ENCODE data around the gene PTMS. TPM values are rescaled to one million over a fixed set of nuclear protein-coding genes. Genes with fewer than 3 reads are reported as not detected.

PTMS gene
- total RNA-seq, 1 donor from 2014 or later, result 966 TPM

GRCh38 chr12:6778574-6779550, 12.7 kb downstream of the PTMS start:
- TF ChIP-seq CTCF (IDR thresholded peaks at IDR 0.05; ENCODE audit: partially characterized antibody, unreplicated experiment), result peak; percentile 84
- peaks cover 29% of the 10 kb centered on the region for H3K4me1 Mint-ChIP-seq (ENCODE audit: low read depth, unreplicated experiment)
- peak overlapping the region; percentile 100 for H3K27ac Mint-ChIP-seq (ENCODE audit: unreplicated experiment)
- H3K4me3 Mint-ChIP-seq (ENCODE audit: unreplicated experiment), result peak overlapping the region; percentile 96
- H3K9me3 Mint-ChIP-seq (ENCODE audit: unreplicated experiment), result peaks cover 15% of the 10 kb centered on the region
- peak; percentile 98 for DNase-seq
- peaks cover 5% of the 10 kb centered on the region for H3K36me3 Mint-ChIP-seq (ENCODE audit: unreplicated experiment)
- H3K27me3 Mint-ChIP-seq (ENCODE audit: unreplicated experiment), result peaks cover 23% of the 10 kb centered on the region

GRCh38 chr12:6779708-6780432, 13.7 kb downstream of the PTMS start:
- TF ChIP-seq CTCF (IDR thresholded peaks at IDR 0.05; ENCODE audit: partially characterized antibody, unreplicated experiment), result no peak
- no peak for DNase-seq
- Mint-ChIP-seq H3K4me1 (ENCODE audit: low read depth, unreplicated experiment) (peaks cover 29% of the 10 kb centered on the region), H3K27me3 (ENCODE audit: unreplicated experiment) (peaks cover 20% of the 10 kb centered on the region), H3K36me3 (ENCODE audit: unreplicated experiment) (peaks cover 3% of the 10 kb centered on the region), H3K9me3 (ENCODE audit: unreplicated experiment) (peaks cover 13% of the 10 kb centered on the region), H3K4me3 (ENCODE audit: unreplicated experiment) (peak overlapping the region; percentile 46), H3K27ac (ENCODE audit: unreplicated experiment) (peak overlapping the region; percentile 100)

DNA sequence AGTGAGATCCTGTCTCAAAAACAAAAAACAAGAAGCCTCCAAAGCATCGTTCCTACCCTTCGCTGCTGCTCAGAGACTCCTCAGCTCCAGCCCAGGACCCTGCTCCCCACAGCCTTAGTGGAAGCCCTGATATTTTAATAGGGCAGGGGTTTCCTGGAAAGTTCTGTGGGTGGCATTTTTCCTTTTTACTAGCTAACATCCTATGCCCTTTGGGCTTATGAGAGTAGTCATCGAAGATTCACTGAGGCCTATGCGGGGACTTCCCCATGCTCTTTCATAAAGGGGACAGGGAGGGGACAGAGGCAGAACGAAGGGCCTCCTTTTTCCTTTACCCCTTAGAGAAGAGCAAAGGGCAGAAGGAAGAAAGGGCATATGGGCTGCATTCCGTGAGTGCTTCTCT, 14.4 kb downstream of the PTMS start:
- no peak overlapping the region for H3K4me3 Mint-ChIP-seq (ENCODE audit: unreplicated experiment)
- H3K27ac Mint-ChIP-seq (ENCODE audit: unreplicated experiment), result peak overlapping the region; percentile 66
- H3K36me3 Mint-ChIP-seq (ENCODE audit: unreplicated experiment), result no peaks in the 10 kb centered on the region
- H3K9me3 Mint-ChIP-seq (ENCODE audit: unreplicated experiment), result peaks cover 15% of the 10 kb centered on the region
- TF ChIP-seq CTCF (IDR thresholded peaks at IDR 0.05; ENCODE audit: partially characterized antibody, unreplicated experiment), result no peak
- H3K4me1 Mint-ChIP-seq (ENCODE audit: low read depth, unreplicated experiment), result peaks cover 29% of the 10 kb centered on the region
- no peak for DNase-seq
- peaks cover 18% of the 10 kb centered on the region for H3K27me3 Mint-ChIP-seq (ENCODE audit: unreplicated experiment)

- Mint-ChIP-seq H3K4me3 (ENCODE audit: unreplicated experiment) (no peak overlapping the region), H3K27ac (ENCODE audit: unreplicated experiment) (no peak overlapping the region), H3K36me3 (ENCODE audit: unreplicated experiment) (no peaks in the 10 kb centered on the region), H3K27me3 (ENCODE audit: unreplicated experiment) (peaks cover 15% of the 10 kb centered on the region), H3K4me1 (ENCODE audit: low read depth, unreplicated experiment) (peaks cover 29% of the 10 kb centered on the region), H3K9me3 (ENCODE audit: unreplicated experiment) (peaks cover 15% of the 10 kb centered on the region)
- TF ChIP-seq CTCF (IDR thresholded peaks at IDR 0.05; ENCODE audit: partially characterized antibody, unreplicated experiment), result no peak
- no peak for DNase-seq
Observed at GRCh38 chr12:6782119-6782518, 16.0 kb downstream of the PTMS start.
